HepG2 (cell line): ENCODE measurements around the gene PAXX. TPM values are rescaled to one million over a fixed set of nuclear protein-coding genes. Genes with fewer than 3 reads are reported as not detected.
A peak's percentile ranks its signal among the peaks of the same experiment; 100 is the strongest.

Source experiments
- ATAC-seq: fragments of 200-7000 bp; cut with Tn5 transposase; 3 replicates; pipeline ENCODE4 v1.9.1; 2020; ENCODE audit warnings: mild to moderate bottlenecking, moderate library complexity
- BruUV-seq: library from RNA; stranded (reverse); fragments of 400-500 nt; replicated peaks from 2 replicates; lab custom pipeline; 2021; lab: Mats Ljungman, UMichigan
- CTCF ChIA-PET: fragments of 300-600 bp; formaldehyde crosslinking; extraction: SDS; loops from one replicate; lab custom pipeline; 2021; ENCODE audit warnings: low total read pairs, inconsistent platforms, low intra/inter-chr PET ratio; lab: Yijun Ruan, JAX
- POLR2A ChIA-PET: fragments of 350-600 bp; sonication (Branson Sonifier 250); formaldehyde crosslinking; loops from one replicate; lab custom pipeline; 2020; ENCODE audit warnings: antibody characterized with exemption, inconsistent platforms; lab: Yijun Ruan, JAX
- DNase-seq: peaks from one replicate; pipeline ENCODE4 v3.0.0-alpha.2; 2015; ENCODE audit warnings: low spot score
- FAIRE-seq: peaks from 3 replicates; lab custom pipeline; 2011; peaks lifted over from hg19 to GRCh38; lab: Jason Lieb, UNC
- H2AFZ ChIP-seq: one replicate; pipeline ENCODE4 v1.6.1; 2011; ENCODE audit warnings: low read length, inconsistent platforms
- H3K27ac ChIP-seq: fragments of 300-600 bp; 3 replicates; pipeline ENCODE4 v1.8.0; 2011; ENCODE audit warnings: mixed run types, mild to moderate bottlenecking, mixed read lengths, low read length, inconsistent platforms; ENCODE audit not compliant: insufficient read depth; ENCODE audit errors: extremely low read length
- H3K27me3 ChIP-seq, 2 experiments: fragments of 200-600 bp in 1 of 2; 2 replicates in 1 of 2; 3 replicates in 1 of 2; pipeline versions ENCODE4 v1.6.0 to v1.8.0; 2011; ENCODE audit warnings: low read length in 2 of 2, mild to moderate bottlenecking in 2 of 2, moderate library complexity in 2 of 2, inconsistent platforms in 1 of 2; ENCODE audit not compliant: insufficient read depth in 2 of 2, control insufficient read depth in 1 of 2
- H3K36me3 ChIP-seq, 2 experiments: fragments of 200-600 bp in 1 of 2; replicated peaks in 1 of 2; 2 replicates in 1 of 2; 3 replicates in 1 of 2; pipeline versions ENCODE4 v1.5.1 to v1.8.0; 2011; ENCODE audit warnings: low read length in 2 of 2, inconsistent platforms in 1 of 2; ENCODE audit not compliant: insufficient read depth in 2 of 2, control insufficient read depth in 1 of 2
- H3K4me1 ChIP-seq: 2 replicates; pipeline ENCODE4 v1.5.1; 2012; ENCODE audit warnings: low read length, inconsistent platforms; ENCODE audit not compliant: insufficient read depth
- H3K4me2 ChIP-seq: 2 replicates; pipeline ENCODE4 v1.6.0; 2011; ENCODE audit warnings: low read depth, low read length, inconsistent platforms
- H3K4me3 ChIP-seq, 3 experiments: fragments of 200-600 bp in 1 of 3; sonication (generic), shearing (Covaris generic) in 1 of 3; replicated peaks in 1 of 3; 2 replicates each; pipeline ENCODE4 v1.5.1; 2011 to 2016; ENCODE audit warnings: low read length in 3 of 3, inconsistent platforms in 2 of 3, low read depth in 2 of 3, mild to moderate bottlenecking in 2 of 3, control low read depth in 1 of 3, mixed read lengths in 1 of 3; ENCODE audit not compliant: insufficient read depth in 1 of 3
- H3K79me2 ChIP-seq: one replicate; pipeline ENCODE4 v1.6.1; 2011; ENCODE audit warnings: low read length, inconsistent platforms; ENCODE audit not compliant: insufficient read depth
- H3K9ac ChIP-seq: 2 replicates; pipeline ENCODE4 v1.6.0; 2011; ENCODE audit warnings: mild to moderate bottlenecking, low read depth, low read length, inconsistent platforms; ENCODE audit not compliant: insufficient read depth
- H3K9me3 ChIP-seq: 2 replicates; pipeline ENCODE4 v1.5.1; 2012; ENCODE audit warnings: mild to moderate bottlenecking, low read length
- H4K20me1 ChIP-seq: 2 replicates; pipeline ENCODE4 v1.6.0; 2011; ENCODE audit warnings: inconsistent platforms, mild to moderate bottlenecking, low read length, moderate library complexity; ENCODE audit not compliant: insufficient read depth
- AGO1 ChIP-seq: fragments of 200-400 bp; formaldehyde crosslinking; IDR thresholded peaks from 2 replicates; pipeline ENCODE4 v1.6.1; 2017; ENCODE audit warnings: mild to moderate bottlenecking, low read depth, low read length, moderate library complexity; ENCODE audit not compliant: poor library complexity, severe bottlenecking
- GMEB1 ChIP-seq: sonication (generic); formaldehyde crosslinking; IDR thresholded peaks from 2 replicates; pipeline ENCODE4 v1.5.1; 2020; ENCODE audit warnings: missing genetic modification reagents, mild to moderate bottlenecking, borderline replicate concordance
- JDP2 ChIP-seq: sonication (generic); formaldehyde crosslinking; IDR thresholded peaks from 2 replicates; pipeline ENCODE4 v1.8.1; 2022; ENCODE audit warnings: missing genetic modification reagents, borderline replicate concordance
- MTERF4 ChIP-seq: sonication (generic); formaldehyde crosslinking; IDR thresholded peaks from 2 replicates; pipeline ENCODE4 v1.8.0; 2023; ENCODE audit warnings: mild to moderate bottlenecking, missing genetic modification reagents
- PAXIP1 ChIP-seq: sonication (generic); formaldehyde crosslinking; conservative IDR thresholded peaks from 2 replicates; pipeline ENCODE4 v1.4.0; 2020; ENCODE audit warnings: mild to moderate bottlenecking, missing genetic modification reagents, moderate library complexity
- SP1 ChIP-seq, 2 experiments: fragments of 450-650 bp in 1 of 2; sonication (generic) in 1 of 2; formaldehyde crosslinking in 1 of 2; IDR thresholded peaks; 2 replicates each; pipeline versions ENCODE4 v1.4.0 to v1.6.1; 2016 to 2020; ENCODE audit warnings: missing genetic modification reagents in 1 of 2
- ZBTB21 ChIP-seq: sonication (generic); formaldehyde crosslinking; IDR thresholded peaks from 2 replicates; pipeline ENCODE4 v1.4.0; 2020; ENCODE audit warnings: missing genetic modification reagents
- ZMAT3 ChIP-seq: sonication (generic); formaldehyde crosslinking; conservative IDR thresholded peaks from 2 replicates; pipeline ENCODE4 v1.7.0; 2021; ENCODE audit warnings: missing genetic modification reagents
- ZNF225 ChIP-seq: sonication (generic); formaldehyde crosslinking; IDR thresholded peaks from 2 replicates; pipeline ENCODE4 v1.4.0; 2020; ENCODE audit warnings: mild to moderate bottlenecking, missing genetic modification reagents
- ZNF839 ChIP-seq: sonication (generic); formaldehyde crosslinking; IDR thresholded peaks from 2 replicates; pipeline ENCODE4 v1.4.0; 2020; ENCODE audit warnings: missing genetic modification reagents, mild to moderate bottlenecking, borderline replicate concordance
- ZNF883 ChIP-seq: sonication (generic); formaldehyde crosslinking; IDR thresholded peaks from 2 replicates; pipeline ENCODE4 v1.5.1; 2020; ENCODE audit warnings: mild to moderate bottlenecking, missing genetic modification reagents; ENCODE audit errors: not compliant biosample characterization
- WGBS: methylation state at CpG from one replicate; pipeline ENCODE4 v1.1.6; 2017; ENCODE audit warnings: low lambda C conversion rate; 5-methylcytosine and 5-hydroxymethylcytosine counted together
- in situ Hi-C: cut with HindIII; loops from 2 replicates; pipeline ENCODE4 v1.10.0; 2017; ENCODE audit warnings: low pct_unique_long_range_greater_than_20kb; ENCODE audit not compliant: extremely low pct_ligation_motif_present
- intact Hi-C: fragments of 100-400 bp; cut with micrococcal nuclease; formaldehyde crosslinking; loops from one replicate; pipeline ENCODE4 v1.10.0; 2022; ENCODE audit not compliant: unreplicated experiment
- polyA plus RNA-seq, 8 experiments: library from polyadenylated mRNA; depleted of rRNA in 3 of 8; stranded (reverse) in 7 of 8; unstranded in 1 of 8; fragments of >200 nt; fragmentation: Illumina TruSeq in 4 of 8; extraction: Trizol in 4 of 8; gene quantifications; 2 replicates each; pipeline versions ENCODE4 v1.2.1 to v1.2.3, GENCODE V29; 2011 to 2016; ENCODE audit warnings: low read depth in 4 of 8, missing spikeins in 1 of 8, mixed read lengths in 1 of 8; ENCODE audit not compliant: insufficient read depth in 1 of 8
- total RNA-seq, 5 experiments: library from RNA; depleted of rRNA; stranded (reverse); fragments of >200 nt; fragmentation: Illumina TruSeq; extraction: Trizol; gene quantifications; 2 replicates each; pipeline ENCODE4 v1.2.3, GENCODE V29; 2016; ENCODE audit warnings: low read depth in 1 of 5

PAXX gene
- total and polyA plus RNA-seq, 2 of the 13 experiments (the other 11 are each of a cell fraction or from before 2014, with no cell fraction given): 14.0 to 31.9 TPM

- TF ChIP-seq ZNF839 (CRISPR knock-in tag): 0 out of 2 replicates have a peak, but pooled peaks have one; percentile 31
- TF ChIP-seq ZNF883 (CRISPR knock-in tag): peak; percentile 49
- TF ChIP-seq JDP2: no peak
- TF ChIP-seq ZMAT3 (CRISPR knock-in tag): no peak
- TF ChIP-seq ZNF225 (CRISPR knock-in tag): no peak
- no peak for TF ChIP-seq MTERF4 (CRISPR knock-in tag)
- TF ChIP-seq, all 625 proteins: peak for 6
Observed at GRCh38 chr9:137021568-137021978, 29.4 kb downstream of the PAXX start (continued).

- FAIRE-seq: peak; percentile 90
- Histone ChIP-seq H3K9me3 (no peaks in the 10 kb centered on the region), H3K4me1 (peaks cover 56% of the 10 kb centered on the region), H3K4me3 (no peak overlapping the region; a peak in 1 of 6 replicates), H3K27me3 (no peaks in the 10 kb centered on the region; a peak in 1 of 5 replicates), H3K27ac (peak overlapping the region; percentile 36), H3K79me2 (no peaks in the 10 kb centered on the region), H3K9ac (peak overlapping the region; percentile 11; the same call in 1 of the 2 replicates), H3K4me2 (peak overlapping the region; percentile 45; the same call in 1 of the 2 replicates), H4K20me1 (no peaks in the 10 kb centered on the region), H3K36me3 (no peaks in the 10 kb centered on the region), H2AFZ (no peak overlapping the region)
- in situ Hi-C loops (no loop called here), intact Hi-C loops (no loop called here)
- peak; percentile 84 for ATAC-seq
- ChIA-PET POLR2A (interaction anchor here (0.7 to 1.7 kb wide), 8 partner anchors 10 to 222 kb away, joined by 3 to 6 read pairs (median 4); partner anchors contain the start of genes CLIC3, FUT7 and PAXX), CTCF (no interaction called here)
- 31% methylated on average over 15 of the region's 30 CpGs for WGBS
- BruUV-seq: no TSS peak
- peak; percentile 88 for DNase-seq
- no peak for TF ChIP-seq SP1 (IDR thresholded peaks at IDR 0.05)
- peak; percentile 70 for TF ChIP-seq SP1 (CRISPR knock-in tag; IDR thresholded peaks at IDR 0.05)
- peak; percentile 6 for TF ChIP-seq AGO1
- no peak for TF ChIP-seq ZBTB21 (CRISPR knock-in tag)
- no peak for TF ChIP-seq GMEB1 (CRISPR knock-in tag)
- peak; percentile 42; the same call in 1 of the 2 replicates for TF ChIP-seq PAXIP1
Observed at GRCh38 chr9:137021979-137022661, 29.9 kb downstream of the PAXX start.
